Heart left ventricle (tissue), 16 donors: ENCODE measurements around the gene NELL1. TPM values are rescaled to one million over a fixed set of nuclear protein-coding genes. Genes with fewer than 3 reads are reported as not detected.

Experiments
- ATAC-seq, 4 donors: fragments of 200-7000 bp; cut with Tn5 transposase; one replicate each; pipeline ENCODE4 v1.9.1; 2020 to 2022; ENCODE audit warnings: moderate library complexity in 4 of 4, mild to moderate bottlenecking in 3 of 4, moderate number of reproducible peaks in 1 of 4
- DNase-seq, 5 donors: peaks; one replicate each; pipeline ENCODE4 v3.0.0-alpha.2; 2020
- H3K27ac ChIP-seq, 12 donors: fragments of 200-600 bp; sonication (generic) in 4 of 12; one replicate each; pipeline versions ENCODE4 v1.5.0 to v1.8.0; 2016 to 2022; ENCODE audit warnings: mild to moderate bottlenecking in 2 of 12
- H3K27me3 ChIP-seq, 9 donors: fragments of 200-600 bp; sonication (generic) in 2 of 9; one replicate each; pipeline versions ENCODE4 v1.5.1 to v1.8.0; 2016 to 2022; ENCODE audit warnings: mild to moderate bottlenecking in 3 of 9
- H3K36me3 ChIP-seq, 9 donors: fragments of 200-600 bp; sonication (generic) in 2 of 9; one replicate each; pipeline versions ENCODE4 v1.5.0 to v1.8.0; 2018 to 2022; ENCODE audit warnings: mild to moderate bottlenecking in 2 of 9
- H3K4me1 ChIP-seq, 12 donors: fragments of 200-600 bp; sonication (generic) in 4 of 12; one replicate each; pipeline versions ENCODE4 v1.5.0 to v1.8.0; 2016 to 2022; ENCODE audit warnings: mild to moderate bottlenecking in 3 of 12
- H3K4me3 ChIP-seq, 12 donors: fragments of 200-600 bp; sonication (generic) in 4 of 12; one replicate each; pipeline versions ENCODE4 v1.5.0 to v1.8.0; 2017 to 2022; ENCODE audit warnings: mild to moderate bottlenecking in 9 of 12, moderate library complexity in 4 of 12
- H3K9me3 ChIP-seq, 12 donors: fragments of 200-600 bp; sonication (generic) in 4 of 12; one replicate each; pipeline versions ENCODE4 v1.5.0 to v1.8.0; 2016 to 2022; ENCODE audit warnings: mild to moderate bottlenecking in 1 of 12
- POLR2A ChIP-seq, 2 donors: fragments of 450-650 bp; IDR thresholded peaks; one replicate each; pipeline ENCODE4 v1.6.1; 2017; ENCODE audit warnings: antibody characterized with exemption in 2 of 2, mild to moderate bottlenecking in 2 of 2, moderate library complexity in 2 of 2
- WGBS, 4 donors: extraction: QIAGEN DNeasy Blood & Tissue Kit in 2 of 4; methylation state at CpG; one replicate each; pipeline versions ENCODE4 v1.1.5 to v1.1.7; 2013 to 2018; 5-methylcytosine and 5-hydroxymethylcytosine counted together
- intact Hi-C, 10 donors: fragments of 100-400 bp; cut with DNase I; formaldehyde crosslinking; loops; one replicate each; pipeline versions ENCODE4 v1.11.1 to v1.14.2; 2022
- long read RNA-seq, 3 donors: library from polyadenylated mRNA; unstranded; transcript quantifications; one replicate each; pipeline ENCODE4 v2.0.0, GENCODE V29; 2020 to 2021
- polyA plus RNA-seq, 2 donors: library from polyadenylated mRNA; stranded (reverse); fragments of 200-250 nt; gene quantifications; one replicate each; pipeline ENCODE4 v1.2.3, GENCODE V29; 2013
- total RNA-seq, 9 donors: library from RNA; depleted of rRNA in 2 of 9; stranded (reverse); fragments of >200 nt in 2 of 9; fragmentation: NEBNext Ultra II Directional in 3 of 9; extraction: Animal tissue kit (Norgen Biotek cat#: 25700) in 3 of 9; gene quantifications; one replicate each; pipeline versions ENCODE4 v1.1.0 to v1.2.4, GENCODE V29; 2016 to 2023
- TF ChIP-seq, protein P1 (sequence below), 12 donors: fragments of 200-600 bp; sonication (generic) in 4 of 12; IDR thresholded peaks; one replicate each; pipeline versions ENCODE4 v1.5.0 to v1.8.0; 2018 to 2022; ENCODE audit warnings: antibody characterized with exemption in 12 of 12, mild to moderate bottlenecking in 5 of 12
- donor health status: ischemic (EF 13 %, LVEDD 7.1; RV severe dilation, severe dysfunction).
- donor health status: healthy with polysubstance abuse.
- donor health status: DM: no; HTN: yes; CAD: no.
- donor health status: DM: no; HTN: no; CAD: no.
- donor health status: ischemic (EF 25% LVEDD 6.9; RV normal size, moderate dysfunction).
- donor health status: ischemic (EF 25% LVEDD 5.7; RV mildly dilated, moderate dysfunction).
- donor health status: healthy.
- donor health status: DM: yes; HTN: yes; CAD: no.
- donor health status: ischemic (EF 35%, LVEDD 5.7; RV mildly dilated, moderate dysfunction).
- donor health status: nonischemic (EF 11% LVEDD 7.7; RV severe dilation, severe dysfunction).
- donor health status: DM: yes; HTN: yes; CAD: no.
- donor health status: PGD.
- donor health status: ischemic (EF 29% LVEDD 5.4; RV normal size, mild dysfunction).
- donor health status: nonischemic (EF 23%, LVEDD 6.1; RV moderate dilation, normal function).

NELL1 gene
- total RNA-seq (1 to 10 TPM in 1 of 9 donors, not detected in 8; 1.6 TPM), polyA plus RNA-seq (not detected)
- long read RNA-seq, donor 1: 0 reads
- long read RNA-seq, donor 2: 0 reads
- long read RNA-seq, donor 3: 0 reads

- WGBS, 4 donors: 1 to 3% (median 1%) methylated on average over 36 to 93 of the region's 93 CpGs
- DNase-seq (no peak), ATAC-seq (no peak)
- Histone ChIP-seq H3K36me3 (no peaks in the 10 kb centered on the region), H3K4me1 (peaks cover 0 to 25% (median 0%) of the 10 kb centered on the region in 12 donors), H3K27ac (no peak within 1 kb of the TSS), H3K27me3 (peaks cover 14 to 77% (median 42%) of the 10 kb centered on the region in 9 donors), H3K9me3 (peaks cover 0 to 5% (median 0%) of the 10 kb centered on the region in 12 donors), H3K4me3 (peak within 1 kb of the TSS in 10 of 12 donors; percentile 17 to 46 (median 30))
- intact Hi-C loops: no loop called here
- no peak for TF ChIP-seq POLR2A (IDR thresholded peaks at IDR 0.05)
- TF ChIP-seq, protein P1, sequence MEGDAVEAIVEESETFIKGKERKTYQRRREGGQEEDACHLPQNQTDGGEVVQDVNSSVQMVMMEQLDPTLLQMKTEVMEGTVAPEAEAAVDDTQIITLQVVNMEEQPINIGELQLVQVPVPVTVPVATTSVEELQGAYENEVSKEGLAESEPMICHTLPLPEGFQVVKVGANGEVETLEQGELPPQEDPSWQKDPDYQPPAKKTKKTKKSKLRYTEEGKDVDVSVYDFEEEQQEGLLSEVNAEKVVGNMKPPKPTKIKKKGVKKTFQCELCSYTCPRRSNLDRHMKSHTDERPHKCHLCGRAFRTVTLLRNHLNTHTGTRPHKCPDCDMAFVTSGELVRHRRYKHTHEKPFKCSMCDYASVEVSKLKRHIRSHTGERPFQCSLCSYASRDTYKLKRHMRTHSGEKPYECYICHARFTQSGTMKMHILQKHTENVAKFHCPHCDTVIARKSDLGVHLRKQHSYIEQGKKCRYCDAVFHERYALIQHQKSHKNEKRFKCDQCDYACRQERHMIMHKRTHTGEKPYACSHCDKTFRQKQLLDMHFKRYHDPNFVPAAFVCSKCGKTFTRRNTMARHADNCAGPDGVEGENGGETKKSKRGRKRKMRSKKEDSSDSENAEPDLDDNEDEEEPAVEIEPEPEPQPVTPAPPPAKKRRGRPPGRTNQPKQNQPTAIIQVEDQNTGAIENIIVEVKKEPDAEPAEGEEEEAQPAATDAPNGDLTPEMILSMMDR (IDR thresholded peaks at IDR 0.05): no peak
Observed at GRCh38 chr11:20668844-20669819, at the start of gene NELL1. Gene NELL1 (plus strand): TSS chr11:20669586.

- Histone ChIP-seq H3K4me3 (no peak overlapping the region), H3K27ac (no peak overlapping the region), H3K9me3 (no peaks in the 10 kb centered on the region), H3K36me3 (no peaks in the 10 kb centered on the region), H3K27me3 (peaks cover 0 to 5% (median 0%) of the 10 kb centered on the region in 9 donors), H3K4me1 (peaks cover 0 to 6% (median 0%) of the 10 kb centered on the region in 12 donors)
- TF ChIP-seq, protein P1 (IDR thresholded peaks at IDR 0.05): no peak
- no peak for TF ChIP-seq POLR2A (IDR thresholded peaks at IDR 0.05)
- ATAC-seq (no peak), DNase-seq (no peak)
- 67 to 77% (median 70%) methylated on average over 2 of the region's 2 CpGs for WGBS, 4 donors
- intact Hi-C loops: loop anchor here in 1 of 10 donors (10.0 kb wide), 1 partner anchor 56 kb away; no protein-coding TSS in a partner anchor
Observed at GRCh38 chr11:20620988-20621387, 48.4 kb upstream of the NELL1 start.

DNA sequence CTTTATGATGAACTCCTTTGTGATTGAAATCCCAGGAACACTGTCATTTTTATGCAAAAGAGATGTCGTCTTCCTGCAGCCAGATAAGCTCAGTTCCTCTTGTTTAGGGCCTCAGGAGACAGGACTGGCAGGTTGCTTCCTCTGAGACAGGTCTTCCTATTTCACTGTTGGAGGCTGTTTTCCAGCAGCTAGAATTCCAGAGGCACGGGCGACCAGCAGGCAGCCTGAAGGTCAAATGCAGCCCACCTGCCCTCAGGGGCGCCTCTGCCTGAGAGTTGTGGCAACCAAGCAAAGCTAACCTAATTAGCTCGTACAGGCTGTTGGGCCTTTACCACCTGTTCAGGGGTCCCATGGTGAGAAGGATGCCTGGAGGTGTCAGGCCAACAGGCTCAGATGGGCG lies 47.7 kb upstream of the NELL1 start:
- no peak overlapping the region for H3K27ac ChIP-seq
- peaks cover 0 to 6% (median 0%) of the 10 kb centered on the region in 12 donors for H3K4me1 ChIP-seq
- H3K27me3 ChIP-seq: peaks cover 0 to 3% (median 0%) of the 10 kb centered on the region in 9 donors
- DNase-seq: no peak
- intact Hi-C loops: loop anchor here in 1 of 10 donors (10.0 kb wide), 1 partner anchor 57 kb away; no protein-coding TSS in a partner anchor
- TF ChIP-seq, protein P1 (IDR thresholded peaks at IDR 0.05): no peak
- TF ChIP-seq POLR2A (IDR thresholded peaks at IDR 0.05): no peak
- no peak for ATAC-seq
- H3K9me3 ChIP-seq: no peaks in the 10 kb centered on the region
- H3K36me3 ChIP-seq: no peaks in the 10 kb centered on the region
- no peak overlapping the region for H3K4me3 ChIP-seq
- 37 to 58% (median 41%) methylated on average over 6 of the region's 6 CpGs for WGBS, 4 donors

DNA sequence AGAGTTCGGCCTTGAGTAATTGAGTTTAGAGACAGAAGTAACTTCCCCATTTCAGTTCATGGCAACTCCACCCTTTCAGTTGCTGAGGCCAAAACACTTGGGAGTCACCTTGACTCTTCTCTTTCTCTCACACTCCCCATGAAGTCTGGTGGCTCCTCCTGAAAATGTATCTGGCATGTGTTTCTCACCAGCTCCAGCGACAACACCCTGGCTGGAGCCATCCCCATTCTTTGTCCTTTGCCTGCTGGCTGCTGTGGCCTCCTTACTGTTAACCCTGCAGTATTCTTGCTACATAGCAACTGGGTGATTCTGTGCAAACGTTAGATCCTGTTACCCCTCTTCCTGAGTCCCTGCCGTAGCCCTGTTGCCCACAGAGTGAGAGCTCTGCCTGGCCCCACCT lies 46.1 kb upstream of the NELL1 start:
- Histone ChIP-seq H3K4me3 (no peak overlapping the region), H3K27me3 (no peaks in the 10 kb centered on the region), H3K27ac (no peak overlapping the region), H3K9me3 (no peaks in the 10 kb centered on the region), H3K36me3 (no peaks in the 10 kb centered on the region), H3K4me1 (peaks cover 0 to 6% (median 0%) of the 10 kb centered on the region in 12 donors)
- intact Hi-C loops: loop anchor here in 1 of 10 donors (10.0 kb wide), 1 partner anchor 58 kb away; no protein-coding TSS in a partner anchor
- DNase-seq (no peak), ATAC-seq (peak in 3 of 4 donors; percentile 46 to 67 (median 59))
- TF ChIP-seq POLR2A (IDR thresholded peaks at IDR 0.05): no peak
- TF ChIP-seq, protein P1 (IDR thresholded peaks at IDR 0.05): no peak
- WGBS, 4 donors: 35 to 41% (median 37%) methylated on average over 4 of the region's 4 CpGs
